Stimulated activated CD4-positive, alpha-beta T cell treated with anti-CD3 and anti-CD28 coated beads, Interleukin-12 subunit alpha, Interleukin-12 subunit beta, amount 100 ng/mL, for 24 hours (primary cell): ENCODE measurements around the gene PRR16.

Source experiments
- DNase-seq, 2 experiments: peaks; one replicate each; pipeline ENCODE4 v3.0.0-alpha.2; 2020; ENCODE audit warnings: low read depth in 2 of 2

The PRR16 gene

GRCh38 chr5:120576588-120576987 lies 112.5 kb downstream of the PRR16 start:
- no peak for DNase-seq

GRCh38 chr5:120582635-120583034 lies 118.5 kb downstream of the PRR16 start:
- DNase-seq = no peak

GRCh38 chr5:120586646-120587045 lies 122.5 kb downstream of the PRR16 start:
- DNase-seq = no peak

- DNase-seq = no peak
Measured at GRCh38 chr5:120591911-120592310, 127.8 kb downstream of the PRR16 start.

- DNase-seq = no peak
Measured at GRCh38 chr5:120599576-120599975, 135.5 kb downstream of the PRR16 start.

GRCh38 chr5:120600639-120601038 lies 136.5 kb downstream of the PRR16 start:
- no peak for DNase-seq

GRCh38 chr5:120602033-120602432 lies 137.9 kb downstream of the PRR16 start:
- no peak for DNase-seq

- no peak for DNase-seq
Measured at GRCh38 chr5:120604884-120605283, 140.8 kb downstream of the PRR16 start.

- DNase-seq = no peak
Measured at GRCh38 chr5:120605325-120606079, 141.4 kb downstream of the PRR16 start.

GRCh38 chr5:120609570-120609969 lies 145.5 kb downstream of the PRR16 start:
- no peak for DNase-seq

GRCh38 chr5:120610145-120610544 lies 146.0 kb downstream of the PRR16 start:
- no peak for DNase-seq

- no peak for DNase-seq
Measured at GRCh38 chr5:120613729-120614128, 149.6 kb downstream of the PRR16 start.

GRCh38 chr5:120614531-120615180 lies 150.6 kb downstream of the PRR16 start:
- DNase-seq = no peak

GRCh38 chr5:120615967-120616645 lies 152.0 kb downstream of the PRR16 start:
- no peak for DNase-seq

GRCh38 chr5:120621339-120621738 lies 157.2 kb downstream of the PRR16 start:
- DNase-seq = no peak

- DNase-seq = no peak
Measured at GRCh38 chr5:120624021-120624563, 160.0 kb downstream of the PRR16 start.

- no peak for DNase-seq
Measured at GRCh38 chr5:120628156-120628555, 164.1 kb downstream of the PRR16 start.

GRCh38 chr5:120630550-120630949 lies 166.4 kb downstream of the PRR16 start:
- no peak for DNase-seq

- no peak for DNase-seq
Measured at GRCh38 chr5:120631611-120632010, 167.5 kb downstream of the PRR16 start.

- DNase-seq = no peak
Measured at GRCh38 chr5:120632430-120632829, 168.3 kb downstream of the PRR16 start.

- no peak for DNase-seq
Measured at GRCh38 chr5:120638449-120638848, 174.3 kb downstream of the PRR16 start.

GRCh38 chr5:120640778-120641177 lies 176.7 kb downstream of the PRR16 start:
- DNase-seq = no peak

- no peak for DNase-seq
Measured at GRCh38 chr5:120644516-120644915, 180.4 kb downstream of the PRR16 start.
